K562 treated with DMSO at 1 percent for 48 hours (cell line): ENCODE measurements around the gene HSD3B7. TPM values are rescaled to one million over a fixed set of nuclear protein-coding genes. Genes with fewer than 3 reads are reported as not detected.

Source experiments
- total RNA-seq: library from RNA; unstranded; fragments of 300-600 nt; gene quantifications from 2 replicates; pipeline ENCODE4 v1.2.3, GENCODE V29; 2022; ENCODE audit warnings: low replicate concordance; ENCODE audit errors: extremely low read depth

The HSD3B7 gene
- not detected in 2 replicates for total RNA-seq

GRCh38 chr16:30984669-30985400, at the start of gene HSD3B7:
Gene HSD3B7 (plus strand): TSS chr16:30985207. CDS start chr16:30985659, 452 bp downstream.

GRCh38 chr16:30948667-30949649, 36.0 kb upstream of the HSD3B7 start, which contains the start of gene ORAI3:
Gene ORAI3 (plus strand): TSS chr16:30949068. CDS start chr16:30949290, 222 bp downstream.

GRCh38 chr16:30957456-30958174, 27.4 kb upstream of the HSD3B7 start, which contains the start of gene SETD1A:
Gene SETD1A (plus strand): TSS chr16:30957754. CDS start chr16:30958732, 978 bp downstream.

GRCh38 chr16:31010585-31011325, 25.7 kb downstream of the HSD3B7 start, which contains the start of gene STX1B:
Gene STX1B (minus strand): TSS chr16:31010638. CDS start chr16:31010396, 242 bp downstream.

GRCh38 chr16:31032736-31033708, 48.0 kb downstream of the HSD3B7 start, which contains the start of gene STX4:
Gene STX4 (plus strand): TSS chr16:31033558. CDS start chr16:31033806, 248 bp downstream.

Other genes with a start within 250 kb of the HSD3B7 start
- not detected in 2 replicates for gene PHKG2, start 236.8 kb upstream of the HSD3B7 start, total RNA-seq
- not detected in 2 replicates for gene CFAP119, start 223.1 kb upstream of the HSD3B7 start, total RNA-seq
- gene RNF40, start 222.9 kb upstream of the HSD3B7 start, total RNA-seq, result not detected in 2 replicates
- gene ZNF629, start 198.0 kb upstream of the HSD3B7 start, total RNA-seq, result not detected in 2 replicates
- gene BCL7C, start 91.1 kb upstream of the HSD3B7 start, total RNA-seq, result not detected in 2 replicates
- gene CTF1, start 88.6 kb upstream of the HSD3B7 start, total RNA-seq, result not detected in 2 replicates
- gene FBXL19, start 61.6 kb upstream of the HSD3B7 start, total RNA-seq, result not detected in 2 replicates
- not detected in 2 replicates for gene ORAI3, start 36.1 kb upstream of the HSD3B7 start, total RNA-seq
- not detected in 2 replicates for gene SETD1A, start 27.5 kb upstream of the HSD3B7 start, total RNA-seq
- gene STX1B, start 25.4 kb downstream of the HSD3B7 start, total RNA-seq, result not detected in 2 replicates
- gene STX4, start 48.4 kb downstream of the HSD3B7 start, total RNA-seq, result not detected in 2 replicates
- not detected in 2 replicates for gene ZNF668, start 89.0 kb downstream of the HSD3B7 start, total RNA-seq
- not detected in 2 replicates for gene ZNF646, start 89.2 kb downstream of the HSD3B7 start, total RNA-seq
- not detected in 2 replicates for gene PRSS53, start 103.7 kb downstream of the HSD3B7 start, total RNA-seq
- gene VKORC1, start 109.6 kb downstream of the HSD3B7 start, total RNA-seq, result not detected in 2 replicates
- gene BCKDK, start 123.2 kb downstream of the HSD3B7 start, total RNA-seq, result not detected in 2 replicates
- not detected in 2 replicates for gene KAT8, start 132.5 kb downstream of the HSD3B7 start, total RNA-seq
- not detected in 2 replicates for gene PRSS8, start 150.5 kb downstream of the HSD3B7 start, total RNA-seq
- gene PRSS36, start 164.9 kb downstream of the HSD3B7 start, total RNA-seq, result not detected in 2 replicates
- not detected in 2 replicates for gene FUS, start 194.9 kb downstream of the HSD3B7 start, total RNA-seq
- gene PYCARD, start 217.6 kb downstream of the HSD3B7 start, total RNA-seq, result not detected in 2 replicates
- not detected in 2 replicates for gene TRIM72, start 228.9 kb downstream of the HSD3B7 start, total RNA-seq
- not detected in 2 replicates for gene PYDC1, start 231.9 kb downstream of the HSD3B7 start, total RNA-seq